ENCODE data around the gene CDKN2B-AS1. TPM values are rescaled to one million over a fixed set of nuclear protein-coding genes. Genes with fewer than 3 reads are reported as not detected.

The CDKN2B-AS1 gene
- total RNA-seq, 6 donors from 2014 or later: 1.3 to 3.0 (median 1.7) TPM; not detected in 1

DNA sequence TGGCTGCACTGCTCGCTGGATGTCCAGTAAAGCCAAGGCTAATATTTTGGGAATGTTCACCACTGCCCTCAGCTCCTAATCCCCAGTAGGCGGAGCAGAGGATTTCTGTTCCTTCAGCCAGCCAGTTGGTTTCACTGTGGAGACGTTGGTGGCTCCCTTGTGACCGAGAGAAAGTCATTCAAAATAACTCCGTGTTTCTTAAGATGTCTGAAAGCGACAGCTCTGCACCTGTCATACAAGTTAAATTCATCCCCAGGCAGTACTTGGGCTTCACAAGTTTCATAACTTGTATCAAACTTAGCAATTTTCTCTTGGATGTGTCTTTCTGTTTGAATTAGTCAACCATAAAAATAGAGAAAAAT lies 14.9 kb downstream of the CDKN2B-AS1 start:
- ATAC-seq (ENCODE audit: low FRiP score in 2 of 2) (no peak), DNase-seq (no peak)
- H3K27ac ChIP-seq: peak overlapping the region in 3 of 4 donors; percentile 91 to 95 (median 92)
- TF ChIP-seq EP300 (IDR thresholded peaks at IDR 0.05) (no peak), POLR2A (IDR thresholded peaks at IDR 0.05) (no peak), POLR2AphosphoS5 (IDR thresholded peaks at IDR 0.05) (peak in 1 of 2 donors; percentile 56)
- TF ChIP-seq, protein P1, sequence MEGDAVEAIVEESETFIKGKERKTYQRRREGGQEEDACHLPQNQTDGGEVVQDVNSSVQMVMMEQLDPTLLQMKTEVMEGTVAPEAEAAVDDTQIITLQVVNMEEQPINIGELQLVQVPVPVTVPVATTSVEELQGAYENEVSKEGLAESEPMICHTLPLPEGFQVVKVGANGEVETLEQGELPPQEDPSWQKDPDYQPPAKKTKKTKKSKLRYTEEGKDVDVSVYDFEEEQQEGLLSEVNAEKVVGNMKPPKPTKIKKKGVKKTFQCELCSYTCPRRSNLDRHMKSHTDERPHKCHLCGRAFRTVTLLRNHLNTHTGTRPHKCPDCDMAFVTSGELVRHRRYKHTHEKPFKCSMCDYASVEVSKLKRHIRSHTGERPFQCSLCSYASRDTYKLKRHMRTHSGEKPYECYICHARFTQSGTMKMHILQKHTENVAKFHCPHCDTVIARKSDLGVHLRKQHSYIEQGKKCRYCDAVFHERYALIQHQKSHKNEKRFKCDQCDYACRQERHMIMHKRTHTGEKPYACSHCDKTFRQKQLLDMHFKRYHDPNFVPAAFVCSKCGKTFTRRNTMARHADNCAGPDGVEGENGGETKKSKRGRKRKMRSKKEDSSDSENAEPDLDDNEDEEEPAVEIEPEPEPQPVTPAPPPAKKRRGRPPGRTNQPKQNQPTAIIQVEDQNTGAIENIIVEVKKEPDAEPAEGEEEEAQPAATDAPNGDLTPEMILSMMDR (IDR thresholded peaks at IDR 0.05): peak in 1 of 6 experiments; percentile 12
- peaks cover 0 to 3% (median 0%) of the 10 kb centered on the region in 4 donors for H3K36me3 ChIP-seq
- H3K27me3 ChIP-seq: peaks cover 0 to 10% (median 2%) of the 10 kb centered on the region in 4 donors
- H3K9me3 ChIP-seq: no peaks in the 10 kb centered on the region
- 8 to 16% methylated on average over 5 of the region's 6 CpGs for WGBS, 2 donors
- peak overlapping the region in 3 of 4 donors; percentile 66 to 79 (median 76) for H3K4me3 ChIP-seq
- peaks cover 9 to 41% (median 11%) of the 10 kb centered on the region in 4 donors for H3K4me1 ChIP-seq

DNA sequence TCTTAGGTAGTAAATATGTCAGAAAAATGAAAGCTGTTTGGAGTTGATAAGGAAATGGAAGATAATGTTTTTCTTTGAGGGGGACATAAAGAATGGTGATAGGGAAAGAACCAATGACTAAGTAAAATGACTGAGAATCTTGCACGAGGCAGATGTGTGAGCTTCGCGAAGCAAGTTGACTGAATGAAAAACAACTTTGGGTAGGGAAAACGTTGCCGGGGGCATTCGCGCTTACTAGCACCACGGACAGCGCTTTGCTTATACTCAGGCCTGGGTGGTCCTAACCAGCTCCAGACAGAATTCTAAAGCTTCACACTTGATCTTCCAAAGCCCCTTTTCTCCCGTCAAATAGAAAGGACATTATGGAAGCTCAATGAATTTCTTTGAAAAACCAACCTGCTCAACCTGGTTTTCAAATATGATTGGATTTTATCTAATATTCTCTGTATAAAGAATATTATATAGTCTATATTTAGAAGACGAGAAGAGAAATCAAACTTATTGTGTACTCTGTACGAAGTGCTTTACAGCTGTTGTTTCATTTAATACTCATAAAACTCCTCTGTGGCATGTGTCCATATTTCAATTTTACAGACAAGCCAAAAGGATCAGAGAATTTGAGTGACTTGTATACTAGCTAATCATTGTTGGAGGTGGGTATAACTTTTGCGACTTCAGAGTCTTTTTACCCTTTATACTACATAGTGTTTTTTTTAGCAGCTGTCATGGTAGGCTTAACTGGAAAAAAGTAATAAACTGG lies 16.5 kb downstream of the CDKN2B-AS1 start:
- no peak for ATAC-seq (ENCODE audit: low FRiP score in 2 of 2)
- no peaks in the 10 kb centered on the region for H3K36me3 ChIP-seq
- peaks cover 0 to 2% (median 0%) of the 10 kb centered on the region in 4 donors for H3K27me3 ChIP-seq
- TF ChIP-seq EP300 (IDR thresholded peaks at IDR 0.05) (no peak), POLR2AphosphoS5 (IDR thresholded peaks at IDR 0.05) (no peak), POLR2A (IDR thresholded peaks at IDR 0.05) (no peak)
- TF ChIP-seq, protein P1 (IDR thresholded peaks at IDR 0.05): no peak
- H3K9me3 ChIP-seq: no peaks in the 10 kb centered on the region
- no peak for DNase-seq
- peaks cover under 1 to 31% (median 9%) of the 10 kb centered on the region in 4 donors for H3K4me1 ChIP-seq
- no peak overlapping the region for H3K4me3 ChIP-seq
- 28 to 33% methylated on average over 13 of the region's 13 CpGs for WGBS, 2 donors
- no peak overlapping the region for H3K27ac ChIP-seq

DNA sequence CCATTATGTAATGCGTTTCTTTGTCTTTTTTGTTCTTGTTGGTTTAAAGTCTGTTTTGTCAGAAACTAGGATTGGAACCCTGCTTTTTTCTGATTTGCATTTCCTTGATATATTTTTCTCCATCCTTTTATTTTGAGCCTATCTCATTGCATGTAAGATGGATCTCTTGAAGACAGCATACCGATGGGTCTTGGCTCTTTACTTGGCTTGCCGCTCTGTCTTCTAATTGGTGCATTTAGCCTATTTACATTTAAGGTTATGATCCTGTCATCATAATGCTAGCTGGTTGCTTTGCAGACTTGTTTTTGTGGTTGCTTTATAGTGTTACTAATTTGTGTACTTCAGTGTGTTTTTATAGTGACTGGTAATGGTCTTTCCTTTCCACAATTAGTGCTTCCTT lies 27.8 kb downstream of the CDKN2B-AS1 start:
- Histone ChIP-seq H3K27ac (no peak overlapping the region), H3K27me3 (no peaks in the 10 kb centered on the region), H3K9me3 (no peaks in the 10 kb centered on the region), H3K36me3 (no peaks in the 10 kb centered on the region), H3K4me3 (no peak overlapping the region), H3K4me1 (no peaks in the 10 kb centered on the region)
- 93 to 96% methylated on average over 3 of the region's 3 CpGs for WGBS, 2 donors
- ATAC-seq (ENCODE audit: low FRiP score in 2 of 2): no peak
- no peak for DNase-seq
- TF ChIP-seq EP300 (IDR thresholded peaks at IDR 0.05) (no peak), POLR2A (IDR thresholded peaks at IDR 0.05) (no peak), POLR2AphosphoS5 (IDR thresholded peaks at IDR 0.05) (no peak)
- TF ChIP-seq, protein P1 (IDR thresholded peaks at IDR 0.05): no peak

DNA sequence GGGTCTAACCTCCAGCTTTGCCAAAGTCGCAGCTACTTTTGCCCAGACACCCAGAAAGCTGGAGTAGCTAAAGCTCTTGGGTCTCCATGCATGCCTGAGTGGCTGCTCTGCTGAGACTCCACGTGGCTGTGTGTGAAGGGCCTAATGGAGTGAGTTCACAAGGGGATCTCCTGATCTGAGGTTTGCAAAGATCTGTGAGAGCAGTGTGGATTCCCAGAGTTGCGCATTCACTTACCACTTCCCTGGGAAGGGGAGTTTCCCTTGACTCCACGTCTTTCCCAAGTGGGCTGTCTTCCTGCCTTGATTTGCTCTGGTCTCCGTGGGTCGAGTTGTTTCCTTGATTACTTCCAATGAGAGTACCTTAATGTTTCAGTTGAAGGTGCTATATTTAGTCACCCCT lies 32.1 kb downstream of the CDKN2B-AS1 start:
- WGBS, 2 donors: 54 to 59% methylated on average over 5 to 6 of the region's 6 CpGs
- ATAC-seq (ENCODE audit: low FRiP score in 2 of 2) (no peak), DNase-seq (no peak)
- Histone ChIP-seq H3K27ac (no peak overlapping the region), H3K4me1 (peaks cover 4 to 14% (median 8%) of the 10 kb centered on the region in 4 donors), H3K36me3 (no peaks in the 10 kb centered on the region), H3K4me3 (no peak overlapping the region), H3K27me3 (no peaks in the 10 kb centered on the region), H3K9me3 (no peaks in the 10 kb centered on the region)
- TF ChIP-seq POLR2AphosphoS5 (IDR thresholded peaks at IDR 0.05): no peak
- TF ChIP-seq, protein P1 (IDR thresholded peaks at IDR 0.05): no peak
- no peak for TF ChIP-seq POLR2A (IDR thresholded peaks at IDR 0.05)
- no peak for TF ChIP-seq EP300 (IDR thresholded peaks at IDR 0.05)

DNA sequence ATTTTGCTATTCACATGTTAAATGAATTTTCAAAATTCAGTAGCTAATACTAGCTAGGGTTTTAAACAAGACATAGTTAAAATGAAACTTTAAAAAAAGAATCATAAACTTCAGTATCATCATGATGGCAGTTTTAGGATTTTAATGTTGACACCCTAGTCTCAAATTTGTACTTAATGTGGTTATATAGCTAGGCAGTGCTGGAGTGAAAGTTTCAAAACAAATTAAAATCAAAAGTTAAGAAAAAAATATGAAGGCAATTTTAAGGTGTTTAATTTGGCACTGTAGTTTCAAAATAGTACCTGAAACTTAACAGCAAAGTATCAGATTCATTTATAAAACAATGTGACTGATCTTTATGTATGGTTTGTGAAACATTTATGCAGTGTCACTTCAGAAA lies 33.8 kb downstream of the CDKN2B-AS1 start:
- DNase-seq: no peak

More for the DNA sequence above, 33.8 kb downstream of the CDKN2B-AS1 start:
- H3K4me3 ChIP-seq: no peak overlapping the region
- no peak overlapping the region for H3K27ac ChIP-seq
- no peak for ATAC-seq (ENCODE audit: low FRiP score in 2 of 2)
- TF ChIP-seq EP300 (IDR thresholded peaks at IDR 0.05) (no peak), POLR2AphosphoS5 (IDR thresholded peaks at IDR 0.05) (no peak), POLR2A (IDR thresholded peaks at IDR 0.05) (no peak)
- TF ChIP-seq, protein P1 (IDR thresholded peaks at IDR 0.05): no peak
- H3K4me1 ChIP-seq: peaks cover 4 to 14% (median 8%) of the 10 kb centered on the region in 4 donors
- H3K9me3 ChIP-seq: no peaks in the 10 kb centered on the region
- H3K27me3 ChIP-seq: no peaks in the 10 kb centered on the region
- no peaks in the 10 kb centered on the region for H3K36me3 ChIP-seq
